Activated CD4-positive, alpha-beta memory T cell treated with anti-CD3 and anti-CD28 coated beads, Interleukin-2, amount 10 ng/mL, durations not matched to agents 7 days and 5 days (primary cell): ENCODE measurements around the gene PIH1D1. TPM values are rescaled to one million over a fixed set of nuclear protein-coding genes. Genes with fewer than 3 reads are reported as not detected.

Experiments used
- CTCF ChIA-PET: fragments of 350-600 bp; sonication (Branson Sonifier 250); formaldehyde crosslinking; loops from one replicate; lab custom pipeline; 2021; ENCODE audit warnings: antibody characterized with exemption, inconsistent platforms; lab: Charles Lee
- POLR2A ChIA-PET: fragments of 350-600 bp; sonication (Branson Sonifier 250); formaldehyde crosslinking; loops from one replicate; lab custom pipeline; 2021; ENCODE audit warnings: antibody characterized with exemption; lab: Charles Lee
- DNase-seq: peaks from one replicate; pipeline ENCODE4 v3.0.0-alpha.2; 2020
- H3K27ac Mint-ChIP-seq: one replicate; pipeline ENCODE4 v1.8.0; 2021; ENCODE audit warnings: mild to moderate bottlenecking, mixed read lengths
- H3K27me3 Mint-ChIP-seq: one replicate; pipeline ENCODE4 v1.8.0; 2021; ENCODE audit warnings: mixed read lengths
- H3K36me3 Mint-ChIP-seq: one replicate; pipeline ENCODE4 v1.8.0; 2021; ENCODE audit warnings: low read depth, mixed read lengths
- H3K4me1 Mint-ChIP-seq: one replicate; pipeline ENCODE4 v1.8.0; 2021; ENCODE audit warnings: mixed read lengths
- H3K4me3 Mint-ChIP-seq: one replicate; pipeline ENCODE4 v1.8.0; 2021; ENCODE audit warnings: mild to moderate bottlenecking, mixed read lengths
- H3K9me3 Mint-ChIP-seq: one replicate; pipeline ENCODE4 v1.8.0; 2021; ENCODE audit warnings: mixed read lengths
- total RNA-seq, 2 experiments: library from RNA; stranded (reverse); gene quantifications; one replicate each; pipeline ENCODE4 v1.2.3, GENCODE V29; 2021

The PIH1D1 gene
- total RNA-seq, 2 experiments from 2014 or later: 168 to 170 TPM

DNA sequence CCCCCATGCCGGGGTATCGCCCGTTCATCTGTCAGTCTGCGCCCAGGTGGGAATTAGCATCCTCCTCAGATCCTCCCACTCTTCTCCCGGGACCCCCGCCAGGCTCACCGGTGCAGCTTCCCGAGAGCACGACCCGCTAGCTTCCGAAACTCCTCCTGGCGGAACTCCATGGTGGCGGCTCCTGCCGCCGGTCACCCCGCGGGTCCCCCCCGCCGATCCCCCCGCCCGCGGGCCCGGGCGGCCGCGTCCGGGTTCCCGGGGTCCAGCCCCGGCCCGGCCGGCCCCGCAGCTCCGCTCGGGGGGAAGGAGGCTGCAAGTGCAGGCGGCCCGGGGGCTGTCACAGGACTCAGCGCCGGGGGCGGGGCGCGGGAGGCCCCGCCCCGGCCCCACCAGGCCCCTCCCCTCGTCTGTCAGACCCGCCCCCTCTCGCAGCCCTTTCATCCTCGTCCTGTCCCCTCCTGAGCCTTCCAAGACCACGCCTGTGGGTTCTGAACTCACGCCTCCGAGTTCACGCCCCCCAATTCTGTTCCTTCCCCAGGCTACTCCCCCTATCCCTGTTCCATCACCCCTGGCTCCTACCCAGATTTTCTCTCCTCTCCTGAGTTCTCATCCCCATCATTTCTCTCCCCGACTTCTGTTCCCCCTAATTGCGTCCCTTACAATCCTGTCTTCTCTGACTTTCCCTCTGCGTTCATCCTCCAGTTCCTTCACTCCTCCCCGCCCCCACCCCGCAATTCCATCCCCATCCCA lies 10.2 kb downstream of the PIH1D1 start, which contains the start of gene SLC17A7:
TSS of gene SLC17A7 (minus strand) at position 318 of the 750 bp plus-strand sequence. CDS start at position 170, 148 bp downstream.
- peaks cover 11% of the 10 kb centered on the region for H3K36me3 Mint-ChIP-seq
- peak within 1 kb of the TSS; percentile 80 for H3K4me3 Mint-ChIP-seq
- ChIA-PET CTCF (interaction anchor here (0.8 to 2.2 kb wide), 5 partner anchors 10 to 53 kb away, joined by 3 to 11 read pairs (median 4); partner anchors contain the start of genes KASH5 and PIH1D1), POLR2A (interaction anchor here (1.0 to 3.4 kb wide), 2 partner anchors 11 to 19 kb away, joined by 4 to 16 read pairs; partner anchors contain the start of genes ALDH16A1 and PIH1D1)
- peaks cover 44% of the 10 kb centered on the region for H3K4me1 Mint-ChIP-seq
- peak; percentile 66 for DNase-seq
- H3K27ac Mint-ChIP-seq: no peak within 1 kb of the TSS
- H3K27me3 Mint-ChIP-seq: peaks cover 59% of the 10 kb centered on the region
- H3K9me3 Mint-ChIP-seq: no peaks in the 10 kb centered on the region

DNA sequence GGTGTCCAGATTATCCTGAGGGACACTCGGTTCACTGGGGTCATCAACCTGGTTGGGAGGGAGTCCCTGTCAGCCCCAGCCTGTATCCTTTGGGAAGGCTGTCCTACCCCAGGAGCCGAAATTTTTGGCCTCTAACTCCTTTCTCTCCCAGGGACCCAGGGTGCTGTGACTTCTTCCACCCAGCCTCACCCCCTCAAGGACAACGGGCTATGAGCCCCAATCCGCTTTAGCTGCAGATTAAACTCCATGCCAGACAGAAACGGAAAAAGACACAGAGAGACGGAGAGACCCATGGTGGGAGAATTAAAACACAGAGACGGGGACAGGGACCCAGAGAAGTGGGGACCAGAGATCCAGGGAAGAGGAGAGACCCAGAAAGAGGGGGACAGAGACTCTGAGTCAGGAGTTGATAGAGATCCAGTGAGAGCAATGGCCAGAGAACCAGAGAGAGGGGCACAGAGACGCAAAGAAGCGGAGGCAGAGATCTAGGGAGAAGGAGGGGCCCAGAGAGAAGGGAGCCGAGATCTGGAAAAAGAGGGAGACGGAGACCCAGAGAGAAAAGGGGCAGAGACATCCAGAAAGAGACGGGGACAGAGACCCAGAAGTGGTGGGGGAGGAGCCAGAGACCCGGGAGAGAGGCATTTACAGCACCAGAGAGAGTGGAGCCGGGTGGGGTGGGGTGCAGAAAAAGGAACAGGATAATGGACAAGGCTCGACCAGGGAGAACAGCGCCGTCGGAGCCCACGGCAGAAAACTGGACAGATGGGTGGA lies 11.0 kb downstream of the PIH1D1 start:
- H3K27me3 Mint-ChIP-seq: peaks cover 67% of the 10 kb centered on the region
- H3K9me3 Mint-ChIP-seq: no peaks in the 10 kb centered on the region
- peaks cover 45% of the 10 kb centered on the region for H3K4me1 Mint-ChIP-seq
- no peak overlapping the region for H3K27ac Mint-ChIP-seq
- no peak for DNase-seq
- H3K4me3 Mint-ChIP-seq: peak overlapping the region; percentile 33
- CTCF ChIA-PET: interaction anchor here (1.0 to 1.2 kb wide), 2 partner anchors 33 to 49 kb away, joined by 4 to 5 read pairs; partner anchors contain the start of gene FLT3LG
- POLR2A ChIA-PET: interaction anchor here (0.9 to 1.3 kb wide), 3 partner anchors 10 to 49 kb away, joined by 3 to 4 read pairs (median 3); no protein-coding TSS in a partner anchor
- peaks cover 5% of the 10 kb centered on the region for H3K36me3 Mint-ChIP-seq

- Mint-ChIP-seq H3K27me3 (peaks cover 75% of the 10 kb centered on the region), H3K36me3 (no peaks in the 10 kb centered on the region), H3K4me1 (peaks cover 40% of the 10 kb centered on the region), H3K27ac (no peak overlapping the region), H3K4me3 (no peak overlapping the region), H3K9me3 (no peaks in the 10 kb centered on the region)
- POLR2A ChIA-PET: interaction anchor here (0.9 to 1.3 kb wide), 2 partner anchors 9 to 48 kb away, joined by 3 read pairs; no protein-coding TSS in a partner anchor
- CTCF ChIA-PET: interaction anchor here (1.0 to 1.2 kb wide), 2 partner anchors 34 to 48 kb away, joined by 4 to 5 read pairs; partner anchors contain the start of gene FLT3LG
- no peak for DNase-seq
Observed at GRCh38 chr19:49439836-49440235, 11.8 kb downstream of the PIH1D1 start.

DNA sequence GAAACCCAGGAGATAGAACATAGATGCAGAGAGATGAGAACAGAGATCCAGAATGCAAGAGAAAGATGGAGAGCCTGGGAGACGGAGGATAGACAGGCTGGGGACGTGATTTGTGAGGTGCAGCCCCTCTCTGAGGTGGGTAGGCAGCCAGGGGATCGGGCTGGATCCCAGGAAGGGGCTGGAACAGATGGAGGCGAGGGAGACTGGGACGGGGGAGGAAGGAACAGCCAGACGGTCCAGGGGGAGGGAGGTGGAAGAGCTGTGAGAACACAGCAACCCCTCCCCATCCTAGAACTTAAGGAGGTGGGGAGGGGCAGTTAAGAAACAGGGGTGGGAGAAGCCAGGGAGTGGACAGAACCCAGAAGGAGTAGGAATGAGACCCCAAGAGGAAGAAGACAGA lies 13.4 kb downstream of the PIH1D1 start:
- no peak overlapping the region for H3K4me3 Mint-ChIP-seq
- ChIA-PET CTCF (no interaction called here), POLR2A (no interaction called here)

GRCh38 chr19:49437231-49437630 lies 14.4 kb downstream of the PIH1D1 start:
- no peaks in the 10 kb centered on the region for H3K9me3 Mint-ChIP-seq
- POLR2A ChIA-PET: interaction anchor here (1.4 kb wide), 1 partner anchor 17 kb away, joined by 3 read pairs; no protein-coding TSS in a partner anchor
- no peak for DNase-seq

More for the DNA sequence above, 13.4 kb downstream of the PIH1D1 start:
- Mint-ChIP-seq H3K4me1 (peaks cover 34% of the 10 kb centered on the region), H3K27me3 (peaks cover 85% of the 10 kb centered on the region), H3K27ac (no peak overlapping the region), H3K36me3 (no peaks in the 10 kb centered on the region), H3K9me3 (no peaks in the 10 kb centered on the region)
- DNase-seq: no peak

DNA sequence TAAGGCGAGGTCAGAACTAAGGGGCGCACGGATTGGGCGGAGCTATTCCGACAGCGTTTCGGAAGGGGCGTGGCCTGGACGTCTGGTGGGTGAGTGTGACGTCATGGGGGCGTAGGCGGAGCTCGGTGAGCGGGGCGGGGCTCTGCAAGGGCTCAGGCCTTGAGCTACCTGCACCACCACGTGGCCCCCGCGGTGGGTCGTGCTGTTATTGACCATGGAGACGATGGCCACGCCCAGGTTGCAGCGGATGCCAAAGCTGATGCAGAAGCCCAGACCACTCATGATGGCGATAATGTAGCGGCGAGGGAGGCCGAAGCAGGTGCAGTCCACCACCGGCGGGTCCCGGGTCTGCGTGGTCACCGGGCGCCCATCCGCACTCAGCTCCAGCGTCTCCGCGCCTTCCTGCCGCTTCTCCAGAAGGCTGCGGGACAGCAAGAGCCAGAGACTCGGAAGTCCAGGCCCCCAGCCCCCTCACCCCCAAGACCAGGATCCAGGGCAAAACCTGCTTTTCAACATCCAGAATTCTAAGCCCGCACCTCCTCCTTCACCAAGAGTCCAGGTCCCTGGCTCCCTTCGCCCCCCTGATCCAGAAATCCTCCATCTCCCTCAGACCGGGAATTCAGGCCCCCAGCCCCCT lies 15.1 kb downstream of the PIH1D1 start:
- ChIA-PET CTCF (interaction anchor here (0.5 to 2.6 kb wide), 5 partner anchors 14 to 60 kb away, joined by 3 to 15 read pairs (median 3); no protein-coding TSS in a partner anchor), POLR2A (interaction anchor here (1.1 to 1.4 kb wide), 3 partner anchors 11 to 18 kb away, joined by 3 to 6 read pairs (median 5); partner anchors contain the start of genes GFY and PIH1D1)
- Mint-ChIP-seq H3K9me3 (no peaks in the 10 kb centered on the region), H3K36me3 (no peaks in the 10 kb centered on the region), H3K4me3 (no peak overlapping the region), H3K4me1 (peaks cover 31% of the 10 kb centered on the region), H3K27ac (no peak overlapping the region), H3K27me3 (peaks cover 87% of the 10 kb centered on the region)
- peak; percentile 70 for DNase-seq

More at GRCh38 chr19:49437231-49437630, 14.4 kb downstream of the PIH1D1 start:
- no peaks in the 10 kb centered on the region for H3K36me3 Mint-ChIP-seq
- no peak overlapping the region for H3K27ac Mint-ChIP-seq
- CTCF ChIA-PET: no interaction called here
- H3K4me3 Mint-ChIP-seq: no peak overlapping the region
- H3K4me1 Mint-ChIP-seq: peaks cover 34% of the 10 kb centered on the region
- H3K27me3 Mint-ChIP-seq: peaks cover 90% of the 10 kb centered on the region

DNA sequence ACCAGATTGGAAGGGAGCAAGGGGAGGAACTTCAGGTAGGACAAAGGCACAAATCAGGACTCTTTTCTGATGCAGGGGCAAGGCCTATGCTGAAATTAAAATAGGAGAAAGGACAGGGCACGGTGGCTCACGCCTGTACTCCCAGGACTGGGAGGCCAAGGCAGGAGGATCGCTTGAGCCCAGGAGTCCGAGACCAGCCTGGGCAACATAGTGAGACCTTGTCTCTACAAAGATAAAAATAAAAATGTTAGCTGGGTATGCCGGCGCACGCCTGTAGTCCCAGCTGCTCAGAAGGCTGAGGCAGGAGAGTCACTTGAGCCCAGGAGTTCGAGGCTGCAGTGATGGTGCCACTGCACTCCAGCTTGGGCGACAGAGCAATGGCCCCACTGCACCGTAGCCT lies 15.9 kb downstream of the PIH1D1 start:
- Mint-ChIP-seq H3K27me3 (peaks cover 88% of the 10 kb centered on the region), H3K27ac (no peak overlapping the region), H3K4me1 (peaks cover 30% of the 10 kb centered on the region), H3K9me3 (no peaks in the 10 kb centered on the region), H3K4me3 (no peak overlapping the region), H3K36me3 (no peaks in the 10 kb centered on the region)
- ChIA-PET POLR2A (interaction anchor here (0.6 to 1.4 kb wide), 4 partner anchors 11 to 60 kb away, joined by 3 to 6 read pairs (median 4); partner anchors contain the start of genes GFY and PIH1D1), CTCF (interaction anchor here (0.5 to 2.6 kb wide), 5 partner anchors 13 to 59 kb away, joined by 3 to 15 read pairs (median 3); no protein-coding TSS in a partner anchor)
- no peak for DNase-seq

DNA sequence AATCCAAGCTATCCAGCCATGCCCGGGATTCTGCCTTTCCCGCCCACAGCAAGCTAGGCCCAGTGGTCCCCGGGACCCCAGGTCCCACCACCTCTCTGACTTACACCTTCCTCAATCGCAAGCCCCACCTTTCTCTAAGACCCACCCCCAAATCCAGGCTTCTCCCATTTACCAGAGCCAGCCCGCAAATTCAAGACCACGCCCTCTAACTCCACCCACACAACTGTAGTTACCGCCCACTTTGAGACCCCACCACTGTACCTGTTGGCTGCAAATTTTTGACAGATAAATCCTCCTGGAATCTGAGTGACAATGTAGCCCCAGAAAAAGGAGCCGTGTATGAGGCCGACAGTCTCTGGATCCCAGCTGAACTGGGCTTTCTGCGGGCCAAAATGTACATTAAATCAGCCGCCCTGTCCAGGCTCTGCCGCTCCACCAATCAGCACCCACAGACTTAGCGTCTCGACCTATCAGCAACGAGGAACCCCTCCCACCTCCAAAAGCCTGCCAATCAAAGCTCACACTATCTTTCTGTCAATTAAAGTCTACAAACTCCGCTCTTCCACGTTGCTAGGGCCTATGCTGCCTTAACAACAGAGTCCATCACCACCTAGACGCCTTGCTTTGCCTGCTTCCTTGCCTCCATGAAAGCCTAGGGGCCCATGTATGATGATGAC lies 16.6 kb downstream of the PIH1D1 start:
- Mint-ChIP-seq H3K27ac (no peak overlapping the region), H3K36me3 (no peaks in the 10 kb centered on the region), H3K4me1 (peaks cover 31% of the 10 kb centered on the region), H3K27me3 (peaks cover 87% of the 10 kb centered on the region), H3K9me3 (no peaks in the 10 kb centered on the region), H3K4me3 (no peak overlapping the region)
- CTCF ChIA-PET: interaction anchor here (0.7 to 2.6 kb wide), 2 partner anchors 11 to 43 kb away, joined by 3 to 15 read pairs; no protein-coding TSS in a partner anchor
- DNase-seq: no peak
- POLR2A ChIA-PET: interaction anchor here (0.6 to 1.1 kb wide), 2 partner anchors 10 to 60 kb away, joined by 3 to 6 read pairs; partner anchors contain the start of gene GFY

- H3K27ac Mint-ChIP-seq: no peak overlapping the region
- peaks cover 85% of the 10 kb centered on the region for H3K27me3 Mint-ChIP-seq
- H3K4me3 Mint-ChIP-seq: no peak overlapping the region
- H3K36me3 Mint-ChIP-seq: no peaks in the 10 kb centered on the region
- ChIA-PET CTCF (no interaction called here), POLR2A (no interaction called here)
- H3K9me3 Mint-ChIP-seq: no peaks in the 10 kb centered on the region
- peaks cover 37% of the 10 kb centered on the region for H3K4me1 Mint-ChIP-seq
- DNase-seq: no peak
Observed at GRCh38 chr19:49433240-49433901, 18.2 kb downstream of the PIH1D1 start.

DNA sequence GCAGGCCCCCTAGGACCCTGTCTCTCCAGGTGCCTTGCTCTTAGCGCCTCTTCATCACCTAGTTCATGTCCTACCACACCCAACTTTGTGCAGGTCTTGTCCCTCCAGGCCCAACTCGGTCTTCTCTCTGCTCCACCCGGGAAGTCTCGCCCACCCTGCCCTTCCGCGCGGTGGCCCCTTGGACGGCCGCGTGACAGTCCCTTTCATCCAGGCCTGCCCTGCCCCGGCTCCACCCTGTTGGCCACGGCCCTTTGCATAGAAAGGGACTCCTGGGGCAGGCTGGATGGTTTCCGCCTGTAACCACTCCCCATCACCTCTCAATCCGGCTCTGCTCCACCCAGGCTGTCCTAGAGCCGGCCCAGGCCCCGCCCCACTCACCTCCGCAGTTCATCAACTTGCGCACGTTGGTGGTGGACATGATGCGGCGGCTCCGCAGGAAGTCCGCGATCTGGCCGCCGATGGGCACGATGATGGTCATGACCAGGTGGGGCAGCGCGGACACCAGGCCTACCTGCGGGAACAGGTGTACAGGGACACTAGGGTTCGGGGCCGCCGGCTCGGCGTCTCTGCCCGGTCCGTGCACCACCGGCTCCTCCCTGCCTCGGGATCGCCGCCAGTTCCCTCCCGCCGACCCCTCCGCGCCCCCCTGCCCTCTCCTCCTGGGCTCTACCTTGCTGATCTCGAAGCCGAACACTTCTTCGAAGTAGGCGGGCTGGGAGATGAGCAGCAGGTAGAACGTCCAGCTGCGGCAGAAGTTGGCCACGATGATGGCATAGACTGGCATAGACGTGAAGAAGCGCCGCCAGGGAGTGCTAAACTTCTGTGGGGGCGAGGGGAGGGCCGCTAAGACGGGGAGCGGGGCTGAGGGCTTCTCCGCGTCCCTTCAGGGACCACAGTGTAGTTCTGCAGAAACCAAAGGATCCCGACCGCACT lies 19.2 kb downstream of the PIH1D1 start:
- ChIA-PET POLR2A (no interaction called here), CTCF (interaction anchor here (0.6 to 1.1 kb wide), 3 partner anchors 39 to 167 kb away, joined by 3 to 5 read pairs (median 4); no protein-coding TSS in a partner anchor)
- Mint-ChIP-seq H3K36me3 (no peaks in the 10 kb centered on the region), H3K4me3 (no peak overlapping the region), H3K27me3 (peaks cover 83% of the 10 kb centered on the region), H3K27ac (no peak overlapping the region), H3K4me1 (peaks cover 45% of the 10 kb centered on the region), H3K9me3 (no peaks in the 10 kb centered on the region)
- DNase-seq: peak; percentile 59
